Glomerular visceral epithelial cell (primary cell): ENCODE results near the gene FBLN1.

ENCODE experiments used
- DNase-seq: peaks from one replicate; pipeline ENCODE4 v3.0.0-alpha.2; 2016; ENCODE audit errors: extremely low spot score

The FBLN1 gene

DNA sequence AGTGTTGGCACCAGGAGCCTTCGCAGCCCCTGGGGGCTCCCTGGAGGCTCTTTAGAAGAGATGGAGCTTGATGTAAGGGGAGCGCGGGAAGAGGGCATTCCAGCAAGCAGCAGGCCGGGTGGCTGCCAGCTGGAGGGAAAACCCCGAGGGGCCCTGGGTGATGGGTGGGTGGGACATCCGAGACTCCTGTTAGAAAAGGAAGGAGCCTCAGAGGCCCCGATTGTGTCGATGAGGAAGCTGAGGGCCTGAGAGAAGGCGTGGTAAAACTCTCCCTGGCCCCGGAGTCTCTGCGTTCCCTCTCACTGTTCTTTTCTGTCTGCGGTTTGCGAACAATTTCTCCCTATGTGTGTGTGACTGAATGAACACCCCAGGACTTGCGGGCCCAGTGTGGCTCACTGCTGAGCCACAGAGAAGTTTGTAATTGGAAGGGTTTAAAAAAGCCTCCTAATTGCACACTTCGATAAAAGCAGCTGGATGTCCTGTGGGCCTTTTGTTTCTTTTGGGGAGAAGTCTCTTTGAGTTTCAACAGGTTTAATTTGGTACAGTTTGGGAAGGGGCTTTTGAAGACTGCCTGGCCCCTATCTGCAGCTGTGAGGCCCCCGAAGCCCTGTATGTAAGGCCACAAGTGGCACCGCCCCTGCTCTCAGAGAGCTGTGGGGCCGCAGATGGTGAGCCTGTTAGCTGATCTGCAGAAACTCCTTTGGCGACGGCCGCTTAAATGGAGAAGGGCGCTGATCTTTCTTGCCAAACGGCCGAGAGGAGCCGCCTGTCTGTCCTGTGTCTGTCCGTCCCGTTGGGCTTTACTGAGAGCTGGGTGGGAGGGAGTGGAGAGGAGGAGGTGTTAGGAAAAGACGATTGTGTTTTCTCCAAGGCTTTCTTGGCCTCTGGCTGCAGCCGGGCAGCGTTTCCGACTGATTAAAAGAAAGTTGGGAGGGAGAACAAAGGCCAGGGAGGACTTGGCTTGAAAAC lies 2.0 kb downstream of the FBLN1 start:
- no peak for DNase-seq

DNA sequence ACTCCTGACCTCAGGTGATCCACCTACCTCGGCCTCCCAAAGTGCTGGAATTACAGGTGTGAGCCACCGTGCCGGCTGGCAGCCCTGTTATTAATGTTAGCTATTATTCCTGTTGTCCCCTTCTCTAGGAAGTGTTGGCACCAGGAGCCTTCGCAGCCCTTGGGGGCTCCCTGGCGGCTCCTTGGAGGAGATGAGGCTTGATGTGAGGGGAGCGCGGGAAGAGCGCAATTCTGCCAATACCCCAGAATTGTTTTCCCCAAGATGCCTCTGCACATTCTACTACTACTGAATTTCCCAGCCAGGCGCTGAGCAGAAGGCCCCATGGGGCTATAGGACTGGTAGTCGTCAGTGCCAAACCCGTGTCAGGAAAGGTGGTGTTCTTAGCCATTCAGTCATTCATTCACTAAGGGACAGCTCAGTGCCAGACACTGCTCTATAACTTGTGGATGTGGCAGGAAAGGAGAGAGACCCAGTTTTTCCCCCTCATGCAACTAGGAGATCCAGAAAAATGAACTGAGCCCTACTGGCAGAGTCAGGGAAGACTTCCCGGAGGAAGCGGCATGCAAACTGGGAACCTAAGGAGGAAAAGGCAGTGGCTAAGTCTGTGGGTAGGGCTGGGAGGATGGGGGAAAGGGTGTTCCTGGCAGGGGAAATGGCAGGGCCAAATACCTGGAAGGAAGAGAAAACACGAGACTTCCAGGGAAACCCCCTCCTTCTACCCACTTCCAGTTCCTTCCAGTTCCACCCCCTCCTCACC lies 3.5 kb downstream of the FBLN1 start:
- no peak for DNase-seq

DNA sequence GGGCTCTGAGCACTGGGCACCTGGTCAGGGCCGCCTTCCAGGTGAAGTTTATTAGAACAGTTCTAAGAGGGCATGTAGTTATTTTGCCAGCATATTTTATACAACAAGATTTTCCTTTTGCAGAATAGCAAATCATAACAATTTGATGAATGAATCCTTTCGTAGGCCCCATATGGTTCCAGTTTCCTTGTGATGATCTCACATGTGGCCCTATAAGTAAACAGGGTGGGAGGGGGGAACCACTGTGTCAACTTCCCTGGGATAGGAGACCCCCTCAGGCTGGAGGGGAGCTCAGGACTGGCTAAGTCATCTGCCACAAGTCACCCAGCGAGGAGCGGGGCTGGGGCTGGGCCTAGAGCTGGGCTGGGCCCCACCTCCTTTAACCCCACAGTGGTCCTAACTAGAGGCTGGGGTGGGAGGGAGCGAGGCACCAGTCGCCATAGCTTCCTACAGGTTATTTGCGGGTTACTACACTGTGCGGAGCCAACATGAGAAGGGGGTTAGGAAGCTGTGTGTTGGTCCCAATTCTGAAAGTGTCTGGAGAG lies 4.2 kb downstream of the FBLN1 start:
- DNase-seq, result no peak

DNA sequence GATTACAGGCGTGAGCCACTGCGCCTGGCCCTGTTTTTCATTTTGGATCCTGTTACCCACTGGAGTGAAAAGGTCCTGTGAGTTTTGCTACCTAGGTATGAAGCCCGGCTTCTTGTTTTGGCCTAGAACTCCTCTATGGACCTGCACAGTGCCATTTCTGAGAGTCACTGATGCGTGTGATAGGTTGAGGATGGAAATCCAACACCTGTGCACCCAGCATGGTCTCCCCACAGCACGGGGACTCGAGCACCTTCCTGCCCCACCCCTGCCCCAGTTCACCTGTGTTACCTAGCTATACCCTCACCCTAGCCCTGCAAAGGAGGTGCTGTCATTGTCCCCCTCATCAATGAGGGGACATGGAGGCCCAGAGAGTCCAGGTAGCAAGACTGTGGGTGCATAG lies 5.1 kb downstream of the FBLN1 start:
- no peak for DNase-seq

DNA sequence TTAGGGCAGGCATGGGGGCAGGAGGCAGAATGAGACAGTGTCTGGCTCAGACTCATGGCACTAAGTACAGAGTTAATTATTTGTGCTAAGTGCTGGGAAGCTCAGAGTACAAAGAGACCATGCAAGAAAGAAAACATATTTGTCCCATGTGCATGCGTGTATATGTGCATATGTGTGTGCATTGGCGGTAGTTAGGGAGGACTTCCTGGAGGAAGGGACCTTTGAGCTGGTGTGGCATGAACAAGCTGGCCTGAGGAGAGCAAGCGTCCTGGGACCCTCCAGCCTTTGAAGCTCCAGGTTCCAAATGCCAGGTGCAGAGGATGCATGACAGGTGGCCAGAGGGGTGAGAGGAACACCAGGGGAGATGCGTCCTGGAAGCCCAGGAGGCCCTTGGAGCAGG lies 6.1 kb downstream of the FBLN1 start:
- DNase-seq, result no peak

DNA sequence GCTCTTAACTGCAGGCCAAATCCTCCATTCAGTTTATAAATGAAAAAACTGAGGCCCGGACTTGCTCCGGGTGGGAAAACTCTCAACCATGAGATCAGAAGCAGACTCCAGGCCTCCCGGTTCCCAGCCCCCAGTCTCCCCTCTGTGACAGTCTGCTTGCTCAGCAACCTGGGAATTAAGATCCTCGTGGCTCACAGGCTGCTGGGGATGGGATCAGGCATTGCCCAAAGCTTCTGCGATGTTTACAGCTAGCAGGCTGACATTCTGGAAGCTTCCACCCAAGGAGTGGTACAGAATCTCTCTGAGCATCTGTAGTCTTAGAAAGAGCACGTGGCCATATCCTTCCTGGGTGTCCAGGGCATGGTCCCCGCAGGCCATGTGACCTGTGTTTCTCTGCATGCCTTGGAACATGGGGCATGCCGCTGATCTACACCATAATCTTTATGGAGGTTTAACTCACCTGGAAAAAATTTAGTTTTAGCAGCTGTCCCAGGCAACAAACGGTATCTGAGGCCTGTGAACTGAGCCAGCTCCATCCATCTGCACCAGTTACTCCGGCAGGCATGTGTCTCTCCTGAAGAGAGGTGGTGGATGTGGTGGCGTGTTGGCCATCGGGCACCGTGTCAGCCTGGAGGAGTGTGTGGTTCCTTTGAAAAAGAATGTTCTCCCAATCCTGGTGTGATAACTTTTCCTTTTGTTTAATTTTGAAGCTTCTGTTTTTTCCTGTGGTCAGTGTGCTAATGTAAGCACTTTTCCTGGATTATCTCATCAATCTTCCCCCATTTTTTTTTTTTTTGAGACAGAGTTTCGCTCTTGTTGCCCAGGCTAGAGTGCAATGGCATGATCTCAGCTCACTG lies 7.9 kb downstream of the FBLN1 start:
- DNase-seq, result no peak

DNA sequence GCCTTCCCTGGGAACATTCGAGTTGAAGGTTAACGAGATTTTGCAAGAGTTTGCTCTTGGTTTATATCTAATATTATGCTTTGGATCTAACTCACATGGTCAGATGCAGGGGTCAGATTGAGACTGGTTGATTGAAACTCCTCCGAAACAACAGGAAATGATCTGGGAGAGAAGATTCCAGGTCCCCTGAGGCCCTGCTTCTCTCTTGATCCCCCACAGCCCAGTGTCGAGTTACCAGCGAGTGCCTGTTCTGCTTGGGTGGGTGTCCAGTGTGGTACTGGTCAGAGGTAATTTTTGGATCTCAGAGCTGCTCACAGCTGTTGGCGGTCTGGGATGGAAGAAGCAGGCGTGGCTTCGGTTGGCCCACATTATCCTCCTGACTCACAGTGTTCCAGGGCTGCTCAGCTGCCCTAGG lies 9.2 kb downstream of the FBLN1 start:
- peak; percentile 79 for DNase-seq

DNA sequence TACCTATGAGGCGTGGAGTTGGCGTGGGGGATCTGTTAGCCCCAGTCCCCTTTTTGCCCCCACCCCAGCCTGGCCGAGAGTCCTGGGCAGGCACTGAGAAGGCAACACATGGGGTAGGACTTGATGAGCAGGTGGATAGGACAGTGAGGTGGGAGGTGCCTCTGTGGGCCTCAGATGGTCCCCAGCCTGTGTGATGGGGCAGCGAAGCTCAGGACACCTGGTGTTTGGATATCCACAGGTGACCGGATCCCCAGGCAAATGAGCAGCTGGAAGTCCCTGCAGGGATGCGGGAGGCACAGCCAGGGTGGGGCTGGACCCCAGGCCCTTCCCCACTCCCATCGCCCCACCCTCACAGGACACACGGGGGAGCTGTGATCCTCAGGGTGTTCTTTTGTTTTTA lies 9.7 kb downstream of the FBLN1 start:
- no peak for DNase-seq

DNA sequence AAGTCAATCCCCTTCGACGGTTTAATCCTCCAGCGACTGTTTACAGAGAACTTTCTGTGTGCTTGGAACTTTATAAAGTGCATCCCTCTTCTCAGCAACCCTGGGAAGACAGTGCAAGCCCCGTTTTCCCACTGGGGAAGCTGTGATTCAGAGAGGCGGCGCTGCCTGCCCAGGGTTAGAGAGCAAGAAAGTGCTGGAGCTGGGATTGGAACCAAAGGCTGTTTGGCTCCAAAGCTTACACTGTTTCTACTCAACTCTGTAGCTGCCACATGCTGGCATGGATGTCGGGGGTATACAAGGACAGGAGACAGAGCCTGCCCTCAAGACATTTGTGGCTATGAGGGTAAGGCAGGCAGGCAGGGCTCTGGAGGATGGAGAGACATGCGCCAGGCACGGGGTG lies 13.0 kb downstream of the FBLN1 start:
- no peak for DNase-seq

DNA sequence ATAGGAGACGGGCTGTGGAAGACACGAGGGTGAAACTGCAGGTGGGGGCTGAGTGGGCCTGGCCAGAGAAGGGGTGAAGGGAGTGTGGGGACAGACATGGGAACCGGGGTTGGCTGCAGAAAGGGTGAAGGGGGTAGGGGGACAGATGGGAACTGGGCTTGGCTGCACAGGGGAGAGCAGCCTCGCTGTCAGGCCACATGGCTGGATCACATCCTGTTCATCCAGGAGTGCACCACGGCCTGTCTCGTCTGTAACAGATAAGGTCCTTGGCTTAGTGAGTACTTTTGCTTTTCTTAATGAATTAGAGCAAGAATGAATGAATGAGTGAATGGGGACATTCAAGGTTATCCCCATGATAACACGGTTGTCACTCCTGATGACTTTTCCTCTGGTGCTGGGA lies 13.5 kb downstream of the FBLN1 start:
- DNase-seq, result no peak

DNA sequence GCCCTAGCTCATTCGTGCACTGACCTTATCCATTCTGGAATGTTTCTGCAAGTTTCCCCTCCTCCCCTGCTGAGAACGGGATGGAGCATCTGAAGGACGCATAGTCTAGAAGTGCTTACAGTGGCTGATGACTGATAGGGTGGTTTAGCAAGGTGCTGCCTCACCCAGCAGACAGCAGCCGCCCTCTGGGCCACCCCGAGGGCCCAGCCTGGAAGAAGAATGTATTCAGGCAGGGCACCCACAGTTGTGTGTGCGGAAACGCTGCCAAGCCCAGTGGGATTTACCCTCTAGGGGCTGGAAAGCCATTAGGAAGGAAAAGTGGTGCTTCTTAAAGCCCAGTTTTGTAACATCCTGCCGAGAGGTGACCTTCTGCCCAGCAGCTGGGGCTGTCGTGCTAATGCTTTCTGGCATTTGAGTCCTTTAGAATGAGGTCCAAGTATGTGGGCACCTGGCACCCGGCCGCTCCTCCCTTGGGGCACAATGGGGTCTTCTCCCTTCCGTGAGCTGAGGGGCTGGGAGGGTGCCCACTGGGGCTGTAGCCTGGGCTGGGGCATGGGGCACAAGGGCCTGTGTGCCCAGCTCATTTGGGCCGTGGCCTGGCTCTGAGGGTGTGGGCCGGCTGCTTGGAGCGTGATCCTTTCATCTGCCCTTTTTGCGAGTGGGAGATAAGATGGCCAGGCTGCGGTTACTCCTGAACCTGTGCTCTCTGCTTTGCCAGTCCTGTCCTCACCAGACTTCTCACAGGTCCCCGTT lies 14.4 kb downstream of the FBLN1 start:
- peak; percentile 21 for DNase-seq

DNA sequence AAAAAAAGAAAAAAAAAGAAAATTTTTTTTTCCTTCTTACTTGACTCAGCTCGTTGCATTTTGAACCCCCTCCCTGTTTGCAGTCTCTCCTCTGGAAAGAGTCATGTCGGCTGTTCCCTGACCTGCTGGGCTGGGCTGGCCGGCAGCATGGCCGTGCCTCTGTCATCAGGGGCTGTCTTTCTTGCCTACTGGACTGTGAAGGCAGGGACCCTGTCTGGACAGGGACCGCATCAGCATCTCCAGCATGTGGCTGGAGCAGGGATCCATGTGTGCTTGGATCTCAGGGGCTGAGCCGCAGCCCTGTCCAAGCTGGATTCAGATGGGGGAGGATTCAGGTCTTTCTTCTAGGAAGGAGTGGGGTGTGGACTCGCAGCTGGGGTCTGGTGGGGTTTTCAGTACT lies 15.5 kb downstream of the FBLN1 start:
- no peak for DNase-seq

DNA sequence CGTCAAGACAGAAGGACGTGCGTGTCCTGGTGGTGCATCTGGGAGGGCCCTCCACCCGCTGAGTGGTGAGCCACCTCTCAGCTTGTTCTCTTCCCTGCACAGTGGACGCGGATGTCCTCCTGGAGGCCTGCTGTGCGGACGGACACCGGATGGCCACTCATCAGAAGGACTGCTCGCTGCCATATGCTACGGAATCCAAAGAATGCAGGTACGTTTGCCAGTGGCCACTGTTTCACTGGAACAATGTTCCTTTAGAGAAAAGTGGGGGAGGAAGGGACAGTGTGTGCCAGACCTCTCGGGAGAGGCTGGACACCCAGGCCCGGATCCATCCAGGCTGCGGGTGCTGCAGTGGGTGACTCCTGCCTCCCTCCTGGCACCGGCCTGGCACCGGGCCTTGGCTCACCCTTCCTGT lies 15.9 kb downstream of the FBLN1 start:
- DNase-seq, result peak; percentile 23

DNA sequence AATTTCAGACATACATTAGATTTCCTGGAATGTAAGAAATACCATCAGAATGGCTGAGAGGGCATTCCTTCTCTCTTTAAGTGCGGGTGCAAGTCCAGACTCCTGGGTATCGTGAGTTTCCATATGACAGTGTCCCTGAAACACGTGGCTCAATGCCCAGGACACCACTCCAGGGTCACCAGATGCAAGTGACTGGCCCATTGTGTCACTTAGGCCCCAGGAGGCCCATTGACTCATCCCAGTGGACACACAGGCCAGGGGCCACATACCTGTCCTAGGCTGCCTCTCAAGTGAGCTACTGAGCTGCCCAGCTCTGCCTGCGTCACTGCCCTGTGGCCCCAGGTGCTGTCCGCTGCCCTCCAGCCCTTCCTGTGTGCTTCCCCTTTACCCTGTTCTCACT lies 18.5 kb downstream of the FBLN1 start:
- DNase-seq, result no peak

DNA sequence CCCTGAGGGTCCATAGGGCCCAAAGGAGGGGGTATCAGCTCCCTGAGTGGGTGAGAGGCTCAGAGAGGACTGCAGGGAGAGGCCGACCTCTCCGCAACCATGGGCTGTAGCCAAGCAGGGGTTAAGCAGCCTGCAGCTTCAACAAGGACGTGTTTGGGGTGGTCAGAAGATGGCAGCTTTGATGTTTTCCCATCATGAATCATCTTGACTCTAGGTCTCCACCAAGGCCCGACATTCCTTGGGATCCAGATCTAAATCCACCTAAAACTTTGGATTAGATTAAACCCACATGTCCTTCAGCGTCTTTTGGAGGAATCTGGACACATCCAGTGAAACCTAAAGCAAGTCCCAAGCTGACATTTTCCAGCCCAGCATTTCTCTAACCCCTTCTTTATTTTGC lies 19.8 kb downstream of the FBLN1 start:
- no peak for DNase-seq

DNA sequence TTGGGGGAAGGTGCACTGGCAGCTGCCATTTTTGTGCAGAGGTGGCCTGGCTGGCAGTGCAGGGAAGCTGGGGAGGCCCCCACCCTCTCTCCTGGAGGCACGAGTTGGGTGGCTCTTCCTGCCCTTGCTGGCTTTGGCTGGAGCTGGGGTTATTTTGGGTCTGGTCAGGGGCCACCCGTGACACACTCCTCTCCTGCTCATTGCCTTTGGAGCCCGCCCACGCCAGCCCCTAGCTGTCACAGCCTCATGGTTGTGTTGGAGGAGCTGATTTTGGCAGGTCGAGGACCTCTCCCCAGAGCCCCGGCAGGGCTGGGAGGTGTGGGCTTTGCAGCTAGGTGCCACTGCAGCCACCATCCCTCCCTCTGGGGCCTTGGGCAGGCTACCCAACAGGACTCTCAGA lies 21.5 kb downstream of the FBLN1 start:
- no peak for DNase-seq

DNA sequence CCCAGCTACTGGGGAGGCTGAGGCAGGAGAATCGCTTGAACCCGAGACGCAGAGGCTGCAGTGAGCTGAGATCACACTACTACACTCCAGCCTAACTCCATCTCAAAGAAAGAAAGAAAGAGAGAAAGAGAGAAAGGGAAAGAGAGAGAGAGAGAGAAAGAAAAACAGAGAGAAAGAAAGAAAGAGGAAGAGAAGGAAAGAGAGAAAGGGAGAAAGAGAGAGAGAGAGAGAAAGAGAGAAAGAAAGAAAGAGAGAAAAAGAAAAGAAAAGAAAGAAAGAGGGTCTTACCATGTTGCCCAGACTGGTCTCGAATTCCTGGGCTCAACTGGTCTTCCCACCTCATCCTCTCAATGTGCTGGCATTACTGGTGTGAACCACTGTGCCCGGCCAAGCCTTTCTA lies 22.3 kb downstream of the FBLN1 start:
- DNase-seq, result no peak

DNA sequence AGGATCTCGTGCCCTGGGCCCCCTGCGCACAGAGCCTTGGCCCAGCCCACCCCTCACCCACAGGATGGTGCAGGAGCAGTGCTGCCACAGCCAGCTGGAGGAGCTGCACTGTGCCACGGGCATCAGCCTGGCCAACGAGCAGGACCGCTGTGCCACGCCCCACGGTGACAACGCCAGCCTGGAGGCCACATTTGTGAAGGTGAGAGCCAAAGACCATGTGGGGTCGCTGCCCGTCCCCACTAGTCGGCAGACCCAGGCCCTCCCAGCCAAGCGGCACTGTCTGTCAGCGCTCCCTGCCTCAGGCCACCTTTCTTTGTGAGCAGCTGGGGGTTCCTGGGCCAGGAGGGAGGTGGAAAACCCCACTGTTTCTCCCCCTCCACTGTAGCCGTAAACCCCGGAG lies 22.8 kb downstream of the FBLN1 start:
- DNase-seq, result no peak

DNA sequence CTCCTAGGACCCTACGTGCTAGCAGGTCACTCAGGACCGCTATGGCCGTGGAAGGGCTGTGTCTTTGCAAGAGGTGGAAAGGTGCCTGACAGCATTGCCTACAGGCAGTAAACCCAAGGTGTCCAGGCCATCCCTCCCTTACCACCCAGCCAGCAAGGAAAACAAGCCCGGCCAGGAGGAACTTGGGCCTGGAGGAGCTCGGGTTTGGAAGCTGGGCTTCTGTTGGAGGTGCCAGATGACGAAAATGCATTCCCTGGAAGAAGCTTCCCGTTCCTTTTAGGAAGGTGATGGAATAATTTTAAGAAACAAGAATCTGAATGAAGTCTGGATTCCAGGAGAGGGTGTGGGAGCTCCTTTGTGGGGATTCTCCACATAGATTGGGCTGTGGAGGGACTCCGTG lies 23.6 kb downstream of the FBLN1 start:
- DNase-seq, result no peak

DNA sequence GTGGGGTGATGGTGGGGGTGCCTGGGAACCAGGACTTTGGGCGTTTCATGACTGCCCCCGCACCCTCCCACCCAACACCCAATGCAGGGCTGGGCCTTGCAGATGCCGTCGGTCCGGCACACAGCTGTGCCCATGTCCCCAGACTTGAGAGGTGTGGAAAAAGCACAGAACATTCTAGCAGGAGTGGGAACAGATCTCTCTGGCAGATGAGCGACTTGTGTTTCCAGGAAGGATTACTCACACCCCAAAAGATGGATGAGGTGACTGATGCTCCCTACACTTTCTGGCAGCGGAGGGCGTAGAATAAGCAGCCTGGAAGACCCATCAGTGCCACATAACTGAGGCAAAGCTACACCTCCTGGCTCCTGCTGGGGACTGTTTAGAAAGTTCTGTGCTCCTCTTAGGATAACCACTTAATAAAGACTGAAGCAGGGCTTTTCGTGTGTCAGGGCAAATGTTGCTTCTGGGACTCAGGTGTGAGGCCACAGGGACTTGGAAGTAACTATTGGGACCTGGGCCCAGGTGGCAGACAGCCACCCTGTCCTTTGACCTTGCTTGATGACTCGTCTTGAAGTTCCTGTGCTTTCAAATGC lies 24.2 kb downstream of the FBLN1 start:
- DNase-seq, result no peak

DNA sequence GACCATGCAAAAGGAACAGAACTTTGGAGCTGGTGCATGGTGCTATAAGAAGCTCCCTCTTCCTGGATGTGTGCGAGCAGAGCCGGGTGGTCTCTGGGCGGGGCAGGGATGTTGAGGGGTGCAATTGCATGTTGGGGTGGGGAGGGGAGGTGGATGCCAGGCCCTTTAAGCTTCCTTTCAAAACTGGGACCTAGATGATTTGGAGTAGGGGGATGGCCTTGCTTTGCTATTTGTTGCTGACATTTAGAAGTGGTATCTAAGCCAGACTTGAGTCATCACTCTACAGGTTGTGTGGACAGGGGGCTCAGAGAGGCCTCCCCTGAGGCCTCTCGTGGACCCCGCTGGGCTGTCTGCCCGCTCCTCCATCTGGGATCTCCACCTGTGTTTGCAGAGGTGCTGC lies 24.8 kb downstream of the FBLN1 start:
- DNase-seq, result no peak
